WTC11 (cell line): Measurements from ENCODE around the gene STXBP1. TPM values are rescaled to one million over a fixed set of nuclear protein-coding genes. Genes with fewer than 3 reads are reported as not detected.

Experiments
- ATAC-seq: fragments of 200-7000 bp; cut with Tn5 transposase; 2 replicates; pipeline ENCODE4 v1.10.0; 2021; ENCODE audit warnings: mild to moderate bottlenecking, moderate library complexity
- CTCF ChIA-PET: fragments of 300-600 bp; sonication (Branson Sonifier 250); formaldehyde crosslinking; loops from one replicate; lab custom pipeline; 2021; ENCODE audit warnings: antibody characterized with exemption; lab: Charles Lee
- POLR2A ChIA-PET: fragments of 350-600 bp; sonication (Branson Sonifier 250); formaldehyde crosslinking; loops from one replicate; lab custom pipeline; 2021; ENCODE audit warnings: antibody characterized with exemption; lab: Charles Lee
- DNase-seq: peaks from one replicate; pipeline ENCODE4 v3.0.0; 2021; ENCODE audit warnings: low spot score
- H3K27ac Mint-ChIP-seq: 2 replicates; pipeline ENCODE4 v1.8.0; 2021; ENCODE audit warnings: mixed read lengths
- H3K27me3 Mint-ChIP-seq: 2 replicates; pipeline ENCODE4 v1.8.0; 2021; ENCODE audit warnings: low read depth, mild to moderate bottlenecking, moderate library complexity, mixed read lengths
- H3K36me3 Mint-ChIP-seq: 2 replicates; pipeline ENCODE4 v1.8.0; 2021; ENCODE audit warnings: mixed read lengths
- H3K4me1 Mint-ChIP-seq: 2 replicates; pipeline ENCODE4 v1.8.0; 2022; ENCODE audit warnings: mixed read lengths
- H3K4me3 Mint-ChIP-seq: 2 replicates; pipeline ENCODE4 v1.8.0; 2021; ENCODE audit warnings: mild to moderate bottlenecking, moderate library complexity, mixed read lengths
- H3K9me3 Mint-ChIP-seq: 2 replicates; pipeline ENCODE4 v1.8.0; 2021; ENCODE audit warnings: mixed read lengths
- CBFB ChIP-seq: sonication (generic); formaldehyde crosslinking; IDR thresholded peaks from 2 replicates; pipeline ENCODE4 v1.8.1; 2022; ENCODE audit warnings: mild to moderate bottlenecking, low read depth, missing genetic modification reagents
- CREB1 ChIP-seq: sonication (generic); formaldehyde crosslinking; IDR thresholded peaks from 2 replicates; pipeline ENCODE4 v1.8.0; 2023; ENCODE audit warnings: mild to moderate bottlenecking, missing genetic modification reagents
- ELF4 ChIP-seq: sonication (generic); formaldehyde crosslinking; IDR thresholded peaks from 2 replicates; pipeline ENCODE4 v1.8.1; 2022; ENCODE audit warnings: low read depth, mild to moderate bottlenecking, moderate library complexity, missing genetic modification reagents
- ETV6 ChIP-seq: sonication (generic); formaldehyde crosslinking; IDR thresholded peaks from 2 replicates; pipeline ENCODE4 v1.8.1; 2022; ENCODE audit warnings: mild to moderate bottlenecking, missing genetic modification reagents
- FOXJ3 ChIP-seq: sonication (generic); formaldehyde crosslinking; IDR thresholded peaks from 2 replicates; pipeline ENCODE4 v1.9.0; 2021; ENCODE audit warnings: missing genetic modification reagents, mild to moderate bottlenecking, borderline replicate concordance
- MXD4 ChIP-seq: fragments of 250-450 bp; sonication (Bioruptor Pico); IDR thresholded peaks from 2 replicates; pipeline ENCODE4 v1.8.0; 2021; ENCODE audit warnings: mild to moderate bottlenecking, moderate library complexity, borderline replicate concordance
- NFATC4 ChIP-seq: fragments of 250-450 bp; sonication (Bioruptor Pico); IDR thresholded peaks from 2 replicates; pipeline ENCODE4 v1.9.0; 2021; ENCODE audit warnings: mild to moderate bottlenecking
- NFE2L1 ChIP-seq: sonication (generic); formaldehyde crosslinking; IDR thresholded peaks from 2 replicates; pipeline ENCODE4 v1.8.1; 2023; ENCODE audit warnings: missing genetic modification reagents
- SMAD3 ChIP-seq: sonication (generic); formaldehyde crosslinking; IDR thresholded peaks from 2 replicates; pipeline ENCODE4 v1.8.0; 2022; ENCODE audit warnings: missing genetic modification reagents, mild to moderate bottlenecking, borderline replicate concordance
- TEAD1 ChIP-seq: sonication (generic); formaldehyde crosslinking; IDR thresholded peaks from 2 replicates; pipeline ENCODE4 v1.8.0; 2022; ENCODE audit warnings: mild to moderate bottlenecking, missing genetic modification reagents
- ZBTB21 ChIP-seq: sonication (generic); formaldehyde crosslinking; IDR thresholded peaks from 2 replicates; pipeline ENCODE4 v1.8.1; 2023; ENCODE audit warnings: mild to moderate bottlenecking, missing genetic modification reagents, borderline replicate concordance
- ZNF138 ChIP-seq: sonication (generic); formaldehyde crosslinking; conservative IDR thresholded peaks from 2 replicates; pipeline ENCODE4 v1.8.1; 2022; ENCODE audit warnings: mild to moderate bottlenecking, moderate library complexity, missing genetic modification reagents
- total RNA-seq: library from RNA; stranded (reverse); gene quantifications from 3 replicates; pipeline ENCODE4 v1.2.3, GENCODE V29; 2021
- TF ChIP-seq, protein P1 (sequence below): sonication (generic); formaldehyde crosslinking; IDR thresholded peaks from 2 replicates; pipeline ENCODE4 v1.8.1; 2023; ENCODE audit warnings: mild to moderate bottlenecking, missing genetic modification reagents
- TF ChIP-seq, protein P2 (sequence below): fragments of 250-450 bp; sonication (Bioruptor Pico); IDR thresholded peaks from 2 replicates; pipeline ENCODE4 v1.9.0; 2021; ENCODE audit warnings: moderate library complexity, mild to moderate bottlenecking, inconsistent platforms, borderline replicate concordance
- TF ChIP-seq, protein P3 (sequence below): fragments of 250-450 bp; sonication (Bioruptor Pico); IDR thresholded peaks from 2 replicates; pipeline ENCODE4 v1.9.0; 2021; ENCODE audit warnings: mild to moderate bottlenecking, borderline replicate concordance
- TF ChIP-seq, protein P4 (sequence below): sonication (generic); formaldehyde crosslinking; IDR thresholded peaks from 2 replicates; pipeline ENCODE4 v1.8.0; 2023; ENCODE audit warnings: missing genetic modification reagents, mild to moderate bottlenecking, borderline replicate concordance
- TF ChIP-seq, protein P5 (sequence below): sonication (generic); formaldehyde crosslinking; IDR thresholded peaks from 2 replicates; pipeline ENCODE4 v1.8.1; 2022; ENCODE audit warnings: missing genetic modification reagents, borderline replicate concordance
- TF ChIP-seq, protein P6 (sequence below): sonication (generic); formaldehyde crosslinking; IDR thresholded peaks from 2 replicates; pipeline ENCODE4 v1.8.1; 2022; ENCODE audit warnings: low read depth, missing genetic modification reagents, borderline replicate concordance

The STXBP1 gene
- total RNA-seq, 1 experiment from 2014 or later = 37.1 TPM

DNA sequence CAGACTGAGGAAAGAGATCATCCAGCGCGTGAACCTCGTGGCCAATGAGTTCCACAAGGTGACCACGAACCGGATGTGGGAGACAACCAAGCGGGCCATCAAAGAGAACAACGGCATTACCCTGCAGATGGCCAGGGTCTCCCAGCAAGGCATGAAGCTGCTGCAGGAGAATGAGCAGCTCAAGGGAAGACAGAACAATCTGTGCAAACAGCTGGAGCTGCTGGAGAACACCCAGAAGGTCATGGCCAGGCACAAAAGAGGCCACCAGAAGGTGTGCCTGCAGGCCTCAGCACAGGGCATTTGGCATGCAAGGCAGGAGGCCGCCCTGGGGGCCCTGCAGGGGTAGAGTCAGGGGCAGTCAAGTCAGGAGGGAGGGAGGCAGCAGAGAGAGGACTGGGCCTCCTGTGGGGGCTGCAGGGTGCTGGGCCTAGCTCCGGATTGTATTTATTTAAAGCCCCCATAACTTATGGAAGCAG lies 99.2 kb downstream of the STXBP1 start:
- ChIA-PET POLR2A (no interaction called here), CTCF (interaction anchor here (0.6 to 2.2 kb wide), 10 partner anchors 14 to 315 kb away, joined by 3 to 24 read pairs (median 3); partner anchors contain the start of genes SLC2A8 and TOR2A)
- H3K27me3 Mint-ChIP-seq = no peaks in the 10 kb centered on the region
- no peak for ATAC-seq
- no peaks in the 10 kb centered on the region for H3K36me3 Mint-ChIP-seq
- H3K4me1 Mint-ChIP-seq = peaks cover 25% of the 10 kb centered on the region
- no peak for DNase-seq
- H3K27ac Mint-ChIP-seq = no peak overlapping the region
- peaks cover 3% of the 10 kb centered on the region for H3K9me3 Mint-ChIP-seq
- TF ChIP-seq, protein P1, sequence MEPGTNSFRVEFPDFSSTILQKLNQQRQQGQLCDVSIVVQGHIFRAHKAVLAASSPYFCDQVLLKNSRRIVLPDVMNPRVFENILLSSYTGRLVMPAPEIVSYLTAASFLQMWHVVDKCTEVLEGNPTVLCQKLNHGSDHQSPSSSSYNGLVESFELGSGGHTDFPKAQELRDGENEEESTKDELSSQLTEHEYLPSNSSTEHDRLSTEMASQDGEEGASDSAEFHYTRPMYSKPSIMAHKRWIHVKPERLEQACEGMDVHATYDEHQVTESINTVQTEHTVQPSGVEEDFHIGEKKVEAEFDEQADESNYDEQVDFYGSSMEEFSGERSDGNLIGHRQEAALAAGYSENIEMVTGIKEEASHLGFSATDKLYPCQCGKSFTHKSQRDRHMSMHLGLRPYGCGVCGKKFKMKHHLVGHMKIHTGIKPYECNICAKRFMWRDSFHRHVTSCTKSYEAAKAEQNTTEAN (CRISPR knock-in tag) = no peak
- TF ChIP-seq CREB1 (CRISPR knock-in tag) (no peak), NFATC4 (CRISPR knock-in tag) (no peak), FOXJ3 (CRISPR knock-in tag) (no peak), MXD4 (CRISPR knock-in tag) (no peak), CBFB (CRISPR knock-in tag) (no peak), ZBTB21 (CRISPR knock-in tag) (no peak), ETV6 (CRISPR knock-in tag) (no peak), NFE2L1 (CRISPR knock-in tag) (no peak), TEAD1 (CRISPR knock-in tag) (no peak), SMAD3 (CRISPR knock-in tag) (no peak), ELF4 (CRISPR knock-in tag) (no peak), ZNF138 (CRISPR knock-in tag) (no peak)
- TF ChIP-seq, protein P2, sequence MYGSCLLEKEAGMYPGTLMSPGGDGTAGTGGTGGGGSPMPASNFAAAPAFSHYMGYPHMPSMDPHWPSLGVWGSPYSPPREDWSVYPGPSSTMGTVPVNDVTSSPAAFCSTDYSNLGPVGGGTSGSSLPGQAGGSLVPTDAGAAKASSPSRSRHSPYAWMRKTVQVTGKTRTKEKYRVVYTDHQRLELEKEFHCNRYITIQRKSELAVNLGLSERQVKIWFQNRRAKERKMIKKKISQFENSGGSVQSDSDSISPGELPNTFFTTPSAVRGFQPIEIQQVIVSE = no peak
- TF ChIP-seq, protein P3, sequence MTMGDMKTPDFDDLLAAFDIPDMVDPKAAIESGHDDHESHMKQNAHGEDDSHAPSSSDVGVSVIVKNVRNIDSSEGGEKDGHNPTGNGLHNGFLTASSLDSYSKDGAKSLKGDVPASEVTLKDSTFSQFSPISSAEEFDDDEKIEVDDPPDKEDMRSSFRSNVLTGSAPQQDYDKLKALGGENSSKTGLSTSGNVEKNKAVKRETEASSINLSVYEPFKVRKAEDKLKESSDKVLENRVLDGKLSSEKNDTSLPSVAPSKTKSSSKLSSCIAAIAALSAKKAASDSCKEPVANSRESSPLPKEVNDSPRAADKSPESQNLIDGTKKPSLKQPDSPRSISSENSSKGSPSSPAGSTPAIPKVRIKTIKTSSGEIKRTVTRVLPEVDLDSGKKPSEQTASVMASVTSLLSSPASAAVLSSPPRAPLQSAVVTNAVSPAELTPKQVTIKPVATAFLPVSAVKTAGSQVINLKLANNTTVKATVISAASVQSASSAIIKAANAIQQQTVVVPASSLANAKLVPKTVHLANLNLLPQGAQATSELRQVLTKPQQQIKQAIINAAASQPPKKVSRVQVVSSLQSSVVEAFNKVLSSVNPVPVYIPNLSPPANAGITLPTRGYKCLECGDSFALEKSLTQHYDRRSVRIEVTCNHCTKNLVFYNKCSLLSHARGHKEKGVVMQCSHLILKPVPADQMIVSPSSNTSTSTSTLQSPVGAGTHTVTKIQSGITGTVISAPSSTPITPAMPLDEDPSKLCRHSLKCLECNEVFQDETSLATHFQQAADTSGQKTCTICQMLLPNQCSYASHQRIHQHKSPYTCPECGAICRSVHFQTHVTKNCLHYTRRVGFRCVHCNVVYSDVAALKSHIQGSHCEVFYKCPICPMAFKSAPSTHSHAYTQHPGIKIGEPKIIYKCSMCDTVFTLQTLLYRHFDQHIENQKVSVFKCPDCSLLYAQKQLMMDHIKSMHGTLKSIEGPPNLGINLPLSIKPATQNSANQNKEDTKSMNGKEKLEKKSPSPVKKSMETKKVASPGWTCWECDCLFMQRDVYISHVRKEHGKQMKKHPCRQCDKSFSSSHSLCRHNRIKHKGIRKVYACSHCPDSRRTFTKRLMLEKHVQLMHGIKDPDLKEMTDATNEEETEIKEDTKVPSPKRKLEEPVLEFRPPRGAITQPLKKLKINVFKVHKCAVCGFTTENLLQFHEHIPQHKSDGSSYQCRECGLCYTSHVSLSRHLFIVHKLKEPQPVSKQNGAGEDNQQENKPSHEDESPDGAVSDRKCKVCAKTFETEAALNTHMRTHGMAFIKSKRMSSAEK (CRISPR knock-in tag) = no peak
- TF ChIP-seq, protein P4, sequence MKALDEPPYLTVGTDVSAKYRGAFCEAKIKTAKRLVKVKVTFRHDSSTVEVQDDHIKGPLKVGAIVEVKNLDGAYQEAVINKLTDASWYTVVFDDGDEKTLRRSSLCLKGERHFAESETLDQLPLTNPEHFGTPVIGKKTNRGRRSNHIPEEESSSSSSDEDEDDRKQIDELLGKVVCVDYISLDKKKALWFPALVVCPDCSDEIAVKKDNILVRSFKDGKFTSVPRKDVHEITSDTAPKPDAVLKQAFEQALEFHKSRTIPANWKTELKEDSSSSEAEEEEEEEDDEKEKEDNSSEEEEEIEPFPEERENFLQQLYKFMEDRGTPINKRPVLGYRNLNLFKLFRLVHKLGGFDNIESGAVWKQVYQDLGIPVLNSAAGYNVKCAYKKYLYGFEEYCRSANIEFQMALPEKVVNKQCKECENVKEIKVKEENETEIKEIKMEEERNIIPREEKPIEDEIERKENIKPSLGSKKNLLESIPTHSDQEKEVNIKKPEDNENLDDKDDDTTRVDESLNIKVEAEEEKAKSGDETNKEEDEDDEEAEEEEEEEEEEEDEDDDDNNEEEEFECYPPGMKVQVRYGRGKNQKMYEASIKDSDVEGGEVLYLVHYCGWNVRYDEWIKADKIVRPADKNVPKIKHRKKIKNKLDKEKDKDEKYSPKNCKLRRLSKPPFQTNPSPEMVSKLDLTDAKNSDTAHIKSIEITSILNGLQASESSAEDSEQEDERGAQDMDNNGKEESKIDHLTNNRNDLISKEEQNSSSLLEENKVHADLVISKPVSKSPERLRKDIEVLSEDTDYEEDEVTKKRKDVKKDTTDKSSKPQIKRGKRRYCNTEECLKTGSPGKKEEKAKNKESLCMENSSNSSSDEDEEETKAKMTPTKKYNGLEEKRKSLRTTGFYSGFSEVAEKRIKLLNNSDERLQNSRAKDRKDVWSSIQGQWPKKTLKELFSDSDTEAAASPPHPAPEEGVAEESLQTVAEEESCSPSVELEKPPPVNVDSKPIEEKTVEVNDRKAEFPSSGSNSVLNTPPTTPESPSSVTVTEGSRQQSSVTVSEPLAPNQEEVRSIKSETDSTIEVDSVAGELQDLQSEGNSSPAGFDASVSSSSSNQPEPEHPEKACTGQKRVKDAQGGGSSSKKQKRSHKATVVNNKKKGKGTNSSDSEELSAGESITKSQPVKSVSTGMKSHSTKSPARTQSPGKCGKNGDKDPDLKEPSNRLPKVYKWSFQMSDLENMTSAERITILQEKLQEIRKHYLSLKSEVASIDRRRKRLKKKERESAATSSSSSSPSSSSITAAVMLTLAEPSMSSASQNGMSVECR = no peak
- TF ChIP-seq, protein P5, sequence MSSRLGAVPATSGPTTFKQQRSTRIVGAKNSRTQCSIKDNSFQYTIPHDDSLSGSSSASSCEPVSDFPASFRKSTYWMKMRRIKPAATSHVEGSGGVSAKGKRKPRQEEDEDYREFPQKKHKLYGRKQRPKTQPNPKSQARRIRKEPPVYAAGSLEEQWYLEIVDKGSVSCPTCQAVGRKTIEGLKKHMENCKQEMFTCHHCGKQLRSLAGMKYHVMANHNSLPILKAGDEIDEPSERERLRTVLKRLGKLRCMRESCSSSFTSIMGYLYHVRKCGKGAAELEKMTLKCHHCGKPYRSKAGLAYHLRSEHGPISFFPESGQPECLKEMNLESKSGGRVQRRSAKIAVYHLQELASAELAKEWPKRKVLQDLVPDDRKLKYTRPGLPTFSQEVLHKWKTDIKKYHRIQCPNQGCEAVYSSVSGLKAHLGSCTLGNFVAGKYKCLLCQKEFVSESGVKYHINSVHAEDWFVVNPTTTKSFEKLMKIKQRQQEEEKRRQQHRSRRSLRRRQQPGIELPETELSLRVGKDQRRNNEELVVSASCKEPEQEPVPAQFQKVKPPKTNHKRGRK (CRISPR knock-in tag) = no peak
- TF ChIP-seq, protein P6, sequence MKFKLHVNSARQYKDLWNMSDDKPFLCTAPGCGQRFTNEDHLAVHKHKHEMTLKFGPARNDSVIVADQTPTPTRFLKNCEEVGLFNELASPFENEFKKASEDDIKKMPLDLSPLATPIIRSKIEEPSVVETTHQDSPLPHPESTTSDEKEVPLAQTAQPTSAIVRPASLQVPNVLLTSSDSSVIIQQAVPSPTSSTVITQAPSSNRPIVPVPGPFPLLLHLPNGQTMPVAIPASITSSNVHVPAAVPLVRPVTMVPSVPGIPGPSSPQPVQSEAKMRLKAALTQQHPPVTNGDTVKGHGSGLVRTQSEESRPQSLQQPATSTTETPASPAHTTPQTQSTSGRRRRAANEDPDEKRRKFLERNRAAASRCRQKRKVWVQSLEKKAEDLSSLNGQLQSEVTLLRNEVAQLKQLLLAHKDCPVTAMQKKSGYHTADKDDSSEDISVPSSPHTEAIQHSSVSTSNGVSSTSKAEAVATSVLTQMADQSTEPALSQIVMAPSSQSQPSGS (CRISPR knock-in tag) = no peak
- TF ChIP-seq, all 79 proteins: peak for 0
- no peak overlapping the region for H3K4me3 Mint-ChIP-seq
